MM.1S (cell line): Measurements from ENCODE around the gene NEU1.
"Not testable (repeated sequence)": the region's sequence is repeated elsewhere in the genome, so short reads cannot be mapped to it uniquely, and the experiment has no call there.

Experiments
- DNase-seq: peaks from one replicate; pipeline ENCODE4 v3.0.0-alpha.2; 2015
- H2AFZ ChIP-seq: fragments of 300-600 bp; sonication (generic); 2 replicates; pipeline ENCODE4 v1.6.0; 2016; ENCODE audit warnings: antibody characterized with exemption, low read length
- H3F3A ChIP-seq: fragments of 300-600 bp; sonication (generic); 2 replicates; pipeline ENCODE4 v1.6.1; 2016; ENCODE audit warnings: mild to moderate bottlenecking, antibody characterized with exemption, low read length, moderate library complexity, mixed read lengths; ENCODE audit not compliant: insufficient read depth
- H3K27ac ChIP-seq: fragments of 300-600 bp; sonication (generic); 2 replicates; pipeline ENCODE4 v1.5.1; 2016; ENCODE audit warnings: mild to moderate bottlenecking, low read length
- H3K27me3 ChIP-seq: fragments of 300-600 bp; sonication (generic); replicated peaks from 2 replicates; pipeline ENCODE4 v1.6.0; 2016; ENCODE audit warnings: low read length; ENCODE audit not compliant: insufficient read depth
- H3K36me3 ChIP-seq: fragments of 300-600 bp; sonication (generic); replicated peaks from 2 replicates; pipeline ENCODE4 v1.6.1; 2016; ENCODE audit warnings: mild to moderate bottlenecking, low read length, mixed read lengths; ENCODE audit not compliant: insufficient read depth
- H3K4me1 ChIP-seq: fragments of 300-600 bp; sonication (generic); 2 replicates; pipeline ENCODE4 v1.6.1; 2016; ENCODE audit warnings: low read length, mixed read lengths
- H3K4me2 ChIP-seq: fragments of 300-600 bp; sonication (generic); 2 replicates; pipeline ENCODE4 v1.6.0; 2016; ENCODE audit warnings: low read depth, low read length
- H3K4me3 ChIP-seq: fragments of 300-600 bp; sonication (generic); 2 replicates; pipeline ENCODE4 v1.5.1; 2016; ENCODE audit warnings: low read length, mixed read lengths
- H3K79me2 ChIP-seq: fragments of 300-600 bp; sonication (generic); 2 replicates; pipeline ENCODE4 v1.6.1; 2016; ENCODE audit warnings: mixed run types, low read length, mixed read lengths
- H3K9ac ChIP-seq: fragments of 300-600 bp; sonication (generic); 2 replicates; pipeline ENCODE4 v1.6.1; 2016; ENCODE audit warnings: low read length, mixed read lengths
- H3K9me2 ChIP-seq: fragments of 300-600 bp; sonication (generic); replicated peaks from 2 replicates; pipeline ENCODE4 v1.6.1; 2016; ENCODE audit warnings: mild to moderate bottlenecking, low read length, mixed read lengths; ENCODE audit not compliant: insufficient read depth
- H3K9me3 ChIP-seq: fragments of 300-600 bp; sonication (generic); replicated peaks from 2 replicates; pipeline ENCODE4 v1.6.1; 2016; ENCODE audit warnings: mild to moderate bottlenecking, low read length, mixed read lengths; ENCODE audit not compliant: insufficient read depth
- H4K20me1 ChIP-seq: fragments of 300-600 bp; sonication (generic); 2 replicates; pipeline ENCODE4 v1.6.1; 2016; ENCODE audit warnings: mild to moderate bottlenecking, low read length, moderate library complexity, mixed read lengths; ENCODE audit not compliant: insufficient read depth
- EZH2 ChIP-seq: fragments of 300-600 bp; sonication (generic); optimal IDR thresholded peaks from 2 replicates; pipeline ENCODE3; 2017; ENCODE audit warnings: low read depth, mild to moderate bottlenecking, antibody characterized with exemption, low read length, mixed read lengths
- EZH2phosphoT487 ChIP-seq: fragments of 300-600 bp; sonication (generic); IDR thresholded peaks from 2 replicates; pipeline ENCODE4 v1.6.1; 2018; ENCODE audit warnings: antibody characterized with exemption, low read length
- TF ChIP-seq, protein P1 (sequence below): fragments of 300-600 bp; sonication (generic); IDR thresholded peaks from 2 replicates; pipeline ENCODE4 v1.5.1; 2016; ENCODE audit warnings: antibody characterized with exemption, low read length, mixed read lengths

NEU1 gene

GRCh38 chr6:31860349-31860748 lies 2.3 kb downstream of the NEU1 start:
- TF ChIP-seq EZH2 (no peak), EZH2phosphoT487 (no peak)
- TF ChIP-seq, protein P1, sequence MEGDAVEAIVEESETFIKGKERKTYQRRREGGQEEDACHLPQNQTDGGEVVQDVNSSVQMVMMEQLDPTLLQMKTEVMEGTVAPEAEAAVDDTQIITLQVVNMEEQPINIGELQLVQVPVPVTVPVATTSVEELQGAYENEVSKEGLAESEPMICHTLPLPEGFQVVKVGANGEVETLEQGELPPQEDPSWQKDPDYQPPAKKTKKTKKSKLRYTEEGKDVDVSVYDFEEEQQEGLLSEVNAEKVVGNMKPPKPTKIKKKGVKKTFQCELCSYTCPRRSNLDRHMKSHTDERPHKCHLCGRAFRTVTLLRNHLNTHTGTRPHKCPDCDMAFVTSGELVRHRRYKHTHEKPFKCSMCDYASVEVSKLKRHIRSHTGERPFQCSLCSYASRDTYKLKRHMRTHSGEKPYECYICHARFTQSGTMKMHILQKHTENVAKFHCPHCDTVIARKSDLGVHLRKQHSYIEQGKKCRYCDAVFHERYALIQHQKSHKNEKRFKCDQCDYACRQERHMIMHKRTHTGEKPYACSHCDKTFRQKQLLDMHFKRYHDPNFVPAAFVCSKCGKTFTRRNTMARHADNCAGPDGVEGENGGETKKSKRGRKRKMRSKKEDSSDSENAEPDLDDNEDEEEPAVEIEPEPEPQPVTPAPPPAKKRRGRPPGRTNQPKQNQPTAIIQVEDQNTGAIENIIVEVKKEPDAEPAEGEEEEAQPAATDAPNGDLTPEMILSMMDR: no peak
- no peak for DNase-seq
- peaks cover 11% of the 10 kb centered on the region for H3F3A ChIP-seq
- peaks cover 5% of the 10 kb centered on the region for H3K4me1 ChIP-seq
- no peaks in the 10 kb centered on the region for H3K36me3 ChIP-seq
- H2AFZ ChIP-seq: no peak overlapping the region
- H3K4me3 ChIP-seq: no peak overlapping the region
- no peaks in the 10 kb centered on the region for H3K9me3 ChIP-seq
- H3K4me2 ChIP-seq: no peak overlapping the region
- H3K79me2 ChIP-seq: peaks cover 12% of the 10 kb centered on the region
- H4K20me1 ChIP-seq: no peaks in the 10 kb centered on the region
- H3K9ac ChIP-seq: no peak overlapping the region
- no peaks in the 10 kb centered on the region for H3K9me2 ChIP-seq
- H3K27me3 ChIP-seq: no peaks in the 10 kb centered on the region
- no peak overlapping the region for H3K27ac ChIP-seq

DNA sequence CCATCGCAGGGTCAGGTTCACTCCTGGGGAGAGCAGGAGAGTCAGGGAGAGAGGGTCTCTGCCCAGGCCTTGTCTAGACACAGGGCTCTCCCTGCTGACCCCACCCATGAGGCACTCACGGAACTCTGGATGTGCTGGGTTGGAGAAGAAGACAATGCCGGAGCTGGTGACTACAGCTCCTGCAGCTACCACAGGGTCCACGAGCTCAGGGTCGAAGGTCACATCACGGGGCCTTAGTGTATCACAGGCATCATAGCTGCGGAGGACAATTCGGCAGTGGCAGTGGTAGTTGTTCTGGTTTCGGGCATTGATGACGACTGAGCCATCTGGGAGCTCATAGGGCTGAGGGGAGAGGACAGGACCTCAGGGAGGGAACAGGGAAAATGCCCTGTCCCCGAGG lies 2.7 kb downstream of the NEU1 start:
- Histone ChIP-seq H3K9me2 (no peaks in the 10 kb centered on the region), H3K27me3 (no peaks in the 10 kb centered on the region), H3K4me3 (no peak overlapping the region), H2AFZ (no peak overlapping the region), H3K9ac (no peak overlapping the region), H3K27ac (no peak overlapping the region), H3K36me3 (no peaks in the 10 kb centered on the region), H3K9me3 (no peaks in the 10 kb centered on the region), H4K20me1 (no peaks in the 10 kb centered on the region), H3K79me2 (peaks cover 12% of the 10 kb centered on the region), H3F3A (peaks cover 11% of the 10 kb centered on the region), H3K4me2 (no peak overlapping the region), H3K4me1 (peaks cover 5% of the 10 kb centered on the region)
- no peak for DNase-seq
- TF ChIP-seq EZH2phosphoT487: no peak
- TF ChIP-seq EZH2: no peak
- TF ChIP-seq, protein P1: no peak

- H3K27ac ChIP-seq: no peak overlapping the region
Observed at GRCh38 chr6:31858707-31859106, 3.9 kb downstream of the NEU1 start.

DNA sequence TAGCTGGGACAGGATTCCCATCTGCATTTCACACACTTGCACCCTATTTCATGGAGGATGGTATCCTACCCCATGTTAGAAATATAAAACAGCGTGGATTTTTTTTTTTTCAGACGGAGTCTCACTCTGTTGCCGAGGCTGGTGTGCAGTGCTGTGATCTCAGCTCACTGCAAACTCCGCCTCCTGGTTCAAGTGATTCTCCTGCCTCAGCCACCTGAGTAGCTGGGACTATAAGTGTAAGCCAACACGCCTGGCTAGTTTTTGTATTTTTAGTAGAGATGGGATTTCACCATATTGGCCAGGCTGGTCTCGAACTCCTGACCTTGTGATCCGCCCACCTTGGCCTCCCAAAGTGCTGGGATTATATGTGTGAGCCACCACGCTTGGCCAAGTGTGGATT lies 4.8 kb downstream of the NEU1 start:
- H3K9ac ChIP-seq, DNase-seq, H3K4me2 ChIP-seq, H4K20me1 ChIP-seq, H3F3A ChIP-seq, H3K36me3 ChIP-seq, H3K4me1 ChIP-seq, H3K9me3 ChIP-seq, H2AFZ ChIP-seq, H3K27ac ChIP-seq, H3K9me2 ChIP-seq, H3K4me3 ChIP-seq, H3K27me3 ChIP-seq: not testable (repeated sequence)
- peaks cover 12% of the 10 kb centered on the region for H3K79me2 ChIP-seq

More at GRCh38 chr6:31858707-31859106, 3.9 kb downstream of the NEU1 start:
- H3K4me1 ChIP-seq: peaks cover 5% of the 10 kb centered on the region
- no peaks in the 10 kb centered on the region for H3K9me2 ChIP-seq
- no peak overlapping the region for H3K4me3 ChIP-seq
- H3K4me2 ChIP-seq: no peak overlapping the region
- DNase-seq: no peak
- no peaks in the 10 kb centered on the region for H3K36me3 ChIP-seq
- no peaks in the 10 kb centered on the region for H4K20me1 ChIP-seq
- no peak for TF ChIP-seq EZH2
- no peak overlapping the region for H3K9ac ChIP-seq
- H3K27me3 ChIP-seq: no peaks in the 10 kb centered on the region
- no peak overlapping the region for H2AFZ ChIP-seq
- H3K79me2 ChIP-seq: peaks cover 12% of the 10 kb centered on the region
- peaks cover 7% of the 10 kb centered on the region for H3F3A ChIP-seq
- H3K9me3 ChIP-seq: no peaks in the 10 kb centered on the region

DNA sequence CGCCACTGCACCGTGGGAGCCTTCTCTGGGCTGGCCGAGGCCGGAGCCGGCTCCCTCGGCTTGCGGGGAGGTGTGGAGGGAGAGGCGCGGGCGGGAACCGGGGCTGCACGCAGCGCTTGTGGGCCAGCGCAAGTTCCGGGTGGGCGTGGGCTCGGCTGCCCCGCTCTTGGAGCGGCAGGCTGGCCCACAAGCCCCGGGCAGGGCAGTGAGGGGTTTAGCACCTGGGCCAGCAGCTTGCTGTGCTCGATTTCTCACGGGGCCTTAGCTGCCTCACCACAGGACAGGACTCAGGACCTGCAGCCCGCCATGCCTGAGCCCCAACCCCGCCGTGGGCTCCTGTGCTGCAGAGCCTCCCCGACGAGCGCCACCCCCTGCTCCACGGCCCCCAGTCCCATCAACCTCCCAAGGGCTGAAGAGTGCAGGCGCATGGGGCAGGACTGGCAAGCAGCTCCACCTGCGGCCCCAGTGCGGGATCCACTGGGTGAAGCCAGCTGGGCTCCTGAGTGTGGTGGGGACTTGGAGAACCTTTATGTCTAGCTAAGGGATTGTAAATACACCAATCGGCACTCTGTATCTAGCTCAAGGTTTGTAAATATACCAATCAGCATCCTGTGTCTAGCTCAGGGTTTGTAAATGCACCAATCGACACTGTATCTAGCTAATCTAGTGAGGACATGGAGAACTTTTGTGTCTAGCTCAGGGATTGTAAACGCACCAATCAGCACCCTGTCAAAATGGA lies 10.5 kb downstream of the NEU1 start:
- H3F3A ChIP-seq, H2AFZ ChIP-seq, H4K20me1 ChIP-seq, DNase-seq, H3K27ac ChIP-seq, H3K79me2 ChIP-seq, H3K9me2 ChIP-seq, H3K4me2 ChIP-seq, H3K9me3 ChIP-seq, H3K4me1 ChIP-seq, H3K27me3 ChIP-seq, H3K36me3 ChIP-seq, H3K4me3 ChIP-seq, H3K9ac ChIP-seq: not testable (repeated sequence)
